RWPE1 (cell line): Measurements from ENCODE around the gene CISD3.

Experiments
- CTCF ChIA-PET: fragments of 350-600 bp; sonication (Branson Sonifier 250); formaldehyde crosslinking; extraction: SDS; loops from one replicate; lab custom pipeline; 2021; lab: Yijun Ruan, JAX
- POLR2A ChIA-PET: fragments of 400-600 bp; formaldehyde crosslinking; extraction: SDS; loops from one replicate; lab custom pipeline; 2020; ENCODE audit warnings: antibody characterized with exemption; ENCODE audit not compliant: low non-redundant PET; lab: Yijun Ruan, JAX
- DNase-seq: peaks from one replicate; pipeline ENCODE4 v3.0.0; 2012; ENCODE audit warnings: low spot score
- H3K27ac ChIP-seq: fragments of 450-650 bp; 2 replicates; pipeline ENCODE4 v1.5.1; 2017
- TF ChIP-seq, protein P1 (sequence below): fragments of 450-650 bp; conservative IDR thresholded peaks from 2 replicates; pipeline ENCODE4 v1.5.1; 2017; ENCODE audit warnings: low read depth, mild to moderate bottlenecking

CISD3 gene

DNA sequence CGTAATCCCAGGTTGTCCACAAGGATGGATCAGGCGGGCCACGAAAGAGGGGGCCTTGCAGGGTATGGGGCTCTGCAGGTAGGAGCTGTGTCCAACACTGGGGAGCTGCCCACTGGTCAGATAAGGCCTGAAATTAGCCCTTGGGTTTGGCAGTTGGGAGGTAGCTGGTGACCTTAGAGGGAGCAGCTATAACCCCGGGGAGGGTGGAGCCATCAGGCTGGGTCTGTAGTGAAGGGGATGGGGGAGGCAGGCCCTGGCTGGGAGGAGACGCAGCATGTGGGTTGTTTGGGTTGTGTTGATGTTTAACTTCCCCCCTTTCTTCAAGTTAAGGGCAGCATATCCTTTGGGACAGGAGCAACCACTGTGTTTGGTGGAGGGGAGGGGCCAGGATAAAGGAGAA lies 19.2 kb upstream of the CISD3 start:
- H3K27ac ChIP-seq: peak overlapping the region; percentile 5
- ChIA-PET POLR2A (no interaction called here), CTCF (interaction anchor here (0.5 to 1.2 kb wide), 2 partner anchors 24 to 34 kb away, joined by 3 to 6 read pairs; no protein-coding TSS in a partner anchor)
- DNase-seq: no peak
- TF ChIP-seq, protein P1, sequence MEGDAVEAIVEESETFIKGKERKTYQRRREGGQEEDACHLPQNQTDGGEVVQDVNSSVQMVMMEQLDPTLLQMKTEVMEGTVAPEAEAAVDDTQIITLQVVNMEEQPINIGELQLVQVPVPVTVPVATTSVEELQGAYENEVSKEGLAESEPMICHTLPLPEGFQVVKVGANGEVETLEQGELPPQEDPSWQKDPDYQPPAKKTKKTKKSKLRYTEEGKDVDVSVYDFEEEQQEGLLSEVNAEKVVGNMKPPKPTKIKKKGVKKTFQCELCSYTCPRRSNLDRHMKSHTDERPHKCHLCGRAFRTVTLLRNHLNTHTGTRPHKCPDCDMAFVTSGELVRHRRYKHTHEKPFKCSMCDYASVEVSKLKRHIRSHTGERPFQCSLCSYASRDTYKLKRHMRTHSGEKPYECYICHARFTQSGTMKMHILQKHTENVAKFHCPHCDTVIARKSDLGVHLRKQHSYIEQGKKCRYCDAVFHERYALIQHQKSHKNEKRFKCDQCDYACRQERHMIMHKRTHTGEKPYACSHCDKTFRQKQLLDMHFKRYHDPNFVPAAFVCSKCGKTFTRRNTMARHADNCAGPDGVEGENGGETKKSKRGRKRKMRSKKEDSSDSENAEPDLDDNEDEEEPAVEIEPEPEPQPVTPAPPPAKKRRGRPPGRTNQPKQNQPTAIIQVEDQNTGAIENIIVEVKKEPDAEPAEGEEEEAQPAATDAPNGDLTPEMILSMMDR: no peak

DNA sequence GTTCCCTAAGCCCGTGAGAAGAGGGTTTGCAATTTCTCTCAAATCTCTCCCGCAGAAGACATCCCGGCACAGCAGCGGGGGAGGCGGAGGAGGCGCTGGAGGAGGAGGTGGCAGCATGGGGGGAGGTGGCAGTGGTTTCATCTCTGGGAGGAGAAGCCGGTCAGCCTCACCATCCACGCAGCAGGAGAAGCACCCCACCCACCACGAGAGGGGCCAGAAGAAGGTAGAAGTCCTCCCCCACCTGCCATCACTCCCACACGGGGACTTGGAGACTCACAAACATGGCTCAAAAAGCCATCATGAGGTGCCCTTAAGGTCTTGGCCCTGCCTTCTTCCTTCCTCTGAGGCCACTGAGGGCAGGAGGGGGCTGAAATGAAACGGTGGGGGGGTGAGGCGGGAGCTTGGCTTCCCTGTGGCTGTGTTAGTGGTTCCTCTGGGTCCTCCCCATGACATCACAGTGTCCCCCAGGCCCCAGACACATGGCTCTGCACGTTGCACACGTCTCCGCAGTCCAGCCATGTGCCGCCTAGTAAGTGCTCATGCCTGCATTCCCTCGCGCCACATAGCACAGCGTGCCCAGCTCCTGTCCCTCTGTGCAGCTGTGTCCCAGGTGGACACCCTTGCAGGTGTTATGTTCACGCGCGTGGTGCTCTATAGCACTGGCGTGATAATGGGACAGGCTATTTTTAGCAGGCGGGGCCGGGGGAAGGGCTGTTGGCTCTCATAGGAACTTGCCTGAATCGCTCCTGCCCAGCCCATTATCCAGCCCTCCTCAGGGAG lies 18.2 kb upstream of the CISD3 start:
- no peak for DNase-seq
- TF ChIP-seq, protein P1: no peak
- CTCF ChIA-PET: no interaction called here
- peak overlapping the region; percentile 5 for H3K27ac ChIP-seq
- POLR2A ChIA-PET: no interaction called here

DNA sequence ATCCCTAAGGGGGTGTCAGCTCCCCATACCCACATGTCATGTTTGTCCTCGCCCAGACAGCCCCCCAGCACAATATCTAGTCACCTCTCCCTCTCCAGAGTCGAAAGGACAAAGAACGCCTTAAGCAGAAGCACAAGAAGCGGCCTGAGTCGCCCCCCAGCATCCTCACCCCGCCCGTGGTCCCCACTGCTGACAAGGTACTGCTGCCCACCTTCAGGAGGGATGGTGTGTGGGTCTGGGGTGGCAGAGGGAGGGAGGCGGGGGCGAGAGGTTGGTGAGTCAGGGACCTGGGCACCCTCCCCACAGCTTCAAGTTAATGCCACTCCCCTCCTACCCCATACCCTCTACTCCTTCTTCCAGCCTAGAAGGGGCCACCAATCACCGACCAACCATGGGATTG lies 17.5 kb upstream of the CISD3 start:
- ChIA-PET POLR2A (no interaction called here), CTCF (no interaction called here)
- TF ChIP-seq, protein P1: no peak
- DNase-seq: no peak
- peak overlapping the region; percentile 24 for H3K27ac ChIP-seq

DNA sequence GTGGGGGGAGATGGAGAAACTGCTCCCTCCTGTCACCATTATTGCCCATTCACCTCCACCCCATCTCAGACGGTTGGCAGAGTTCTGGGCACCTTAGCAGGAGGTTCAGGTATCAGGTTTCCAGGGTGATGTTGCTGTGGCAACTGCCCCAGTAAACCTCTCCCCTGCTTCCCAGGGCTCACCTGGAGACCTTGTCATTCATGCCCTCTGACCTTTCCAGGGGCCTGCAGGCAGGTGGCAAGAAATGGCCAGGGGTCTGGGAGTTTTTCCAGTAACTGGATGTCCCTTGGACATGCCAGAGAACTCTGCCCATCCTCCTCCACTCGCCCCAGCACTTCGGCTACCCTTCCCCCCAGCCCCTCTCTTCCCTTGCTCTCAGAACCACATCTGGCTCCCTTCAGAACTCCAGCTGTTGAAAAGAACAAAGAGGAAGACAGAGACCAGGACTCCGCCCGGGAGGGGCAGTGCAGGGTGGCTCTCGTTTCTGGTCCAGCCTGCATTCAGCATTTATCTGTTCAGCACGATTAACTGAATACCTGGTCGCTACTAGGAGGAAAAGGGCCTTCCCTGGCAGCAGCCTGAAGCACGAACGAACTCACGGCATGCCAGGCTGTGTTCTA lies 16.6 kb upstream of the CISD3 start:
- CTCF ChIA-PET: no interaction called here
- POLR2A ChIA-PET: no interaction called here

DNA sequence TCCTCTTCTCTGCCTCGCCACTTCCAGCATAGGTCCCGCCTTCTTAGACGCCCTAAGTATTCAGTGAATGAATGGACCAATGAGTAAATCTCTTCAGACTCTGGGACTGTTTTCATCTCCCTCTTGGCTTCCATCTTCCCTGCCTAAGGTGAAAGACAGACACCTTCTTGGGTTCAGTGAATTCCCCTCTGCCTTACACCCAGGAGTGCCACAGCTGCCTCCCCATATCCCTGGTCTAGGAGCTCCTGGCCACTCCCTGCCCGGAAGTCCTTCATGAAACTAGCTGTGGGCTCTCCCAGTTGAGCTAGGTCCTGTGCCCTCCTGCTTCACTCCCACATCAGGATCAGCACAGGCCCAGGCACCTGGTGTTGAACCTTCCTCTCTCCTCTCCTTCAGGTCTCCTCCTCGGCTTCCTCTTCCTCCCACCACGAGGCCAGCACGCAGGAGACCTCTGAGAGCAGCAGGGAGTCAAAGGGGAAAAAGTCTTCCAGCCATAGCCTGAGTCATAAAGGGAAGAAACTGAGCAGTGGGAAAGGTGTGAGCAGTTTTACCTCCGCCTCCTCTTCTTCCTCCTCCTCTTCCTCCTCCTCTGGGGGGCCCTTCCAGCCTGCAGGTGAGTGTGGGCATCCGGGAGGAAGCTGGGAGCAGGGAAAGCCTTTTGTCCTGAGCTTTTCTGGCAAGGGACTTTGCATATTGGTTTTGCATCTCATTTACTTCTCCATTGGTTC lies 14.8 kb upstream of the CISD3 start:
- peak overlapping the region; percentile 39 for H3K27ac ChIP-seq
- DNase-seq: no peak
- ChIA-PET POLR2A (no interaction called here), CTCF (interaction anchor here (0.7 to 1.2 kb wide), 4 partner anchors 11 to 19 kb away, joined by 3 to 4 read pairs (median 4); no protein-coding TSS in a partner anchor)
- TF ChIP-seq, protein P1: no peak

More for the DNA sequence above, 16.6 kb upstream of the CISD3 start:
- no peak for DNase-seq
- peak overlapping the region; percentile 24 for H3K27ac ChIP-seq
- TF ChIP-seq, protein P1: no peak

DNA sequence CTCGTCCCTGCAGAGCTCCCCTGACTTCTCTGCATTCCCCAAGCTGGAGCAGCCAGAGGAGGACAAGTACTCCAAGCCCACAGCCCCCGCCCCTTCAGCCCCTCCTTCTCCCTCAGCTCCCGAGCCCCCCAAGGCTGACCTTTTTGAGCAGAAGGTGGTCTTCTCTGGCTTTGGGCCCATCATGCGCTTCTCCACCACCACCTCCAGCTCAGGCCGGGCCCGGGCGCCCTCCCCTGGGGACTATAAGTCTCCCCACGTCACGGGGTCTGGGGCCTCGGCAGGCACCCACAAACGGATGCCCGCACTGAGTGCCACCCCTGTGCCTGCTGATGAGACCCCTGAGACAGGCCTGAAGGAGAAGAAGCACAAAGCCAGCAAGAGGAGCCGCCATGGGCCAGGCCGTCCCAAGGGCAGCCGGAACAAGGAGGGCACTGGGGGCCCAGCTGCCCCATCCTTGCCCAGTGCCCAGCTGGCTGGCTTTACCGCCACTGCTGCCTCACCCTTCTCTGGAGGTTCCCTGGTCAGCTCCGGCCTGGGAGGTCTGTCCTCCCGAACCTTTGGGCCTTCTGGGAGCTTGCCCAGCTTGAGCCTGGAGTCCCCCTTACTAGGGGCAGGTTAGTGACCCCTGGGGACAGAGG lies 13.7 kb upstream of the CISD3 start:
- H3K27ac ChIP-seq: peak overlapping the region; percentile 57
- TF ChIP-seq, protein P1: no peak
- no peak for DNase-seq
- ChIA-PET POLR2A (interaction anchor here (0.9 kb wide), 1 partner anchor 10 kb away, joined by 3 read pairs; no protein-coding TSS in a partner anchor), CTCF (interaction anchor here (1.3 kb wide), 1 partner anchor 19 kb away, joined by 5 read pairs; no protein-coding TSS in a partner anchor)
